Neural cell (in vitro differentiated cells): ENCODE data around the gene LCNL1. TPM values are rescaled to one million over a fixed set of nuclear protein-coding genes. Genes with fewer than 3 reads are reported as not detected.

Experiments
- H2AFZ ChIP-seq: fragments of 200-600, 300-800 bp; sonication (generic), shearing (Covaris generic); 2 replicates; pipeline ENCODE4 v1.6.0; 2014; ENCODE audit warnings: low read depth, mild to moderate bottlenecking, antibody characterized with exemption, low read length, moderate library complexity
- H3F3A ChIP-seq: fragments of 200-600 bp; shearing (Covaris generic); 2 replicates; pipeline ENCODE4 v1.6.1; 2016; ENCODE audit warnings: mild to moderate bottlenecking, moderate library complexity, mixed read lengths, antibody characterized with exemption, low read length; ENCODE audit not compliant: insufficient read depth, poor library complexity, severe bottlenecking
- H3K27ac ChIP-seq: fragments of 200-600, 300-800 bp; sonication (generic), shearing (Covaris generic); 2 replicates; pipeline ENCODE4 v1.5.1; 2014; ENCODE audit warnings: mild to moderate bottlenecking, low read length, moderate library complexity
- H3K27me3 ChIP-seq: fragments of 300-800, 200-600 bp; sonication (generic), shearing (Covaris generic); 2 replicates; pipeline ENCODE4 v1.6.0; 2014; ENCODE audit warnings: mild to moderate bottlenecking, low read depth, low read length, moderate library complexity; ENCODE audit not compliant: insufficient read depth
- H3K36me3 ChIP-seq: fragments of 300-800, 200-600 bp; sonication (generic), shearing (Covaris generic); 2 replicates; pipeline ENCODE4 v1.5.1; 2014; ENCODE audit warnings: mild to moderate bottlenecking, antibody characterized with exemption, low read length, moderate library complexity; ENCODE audit not compliant: insufficient read depth
- H3K4me2 ChIP-seq: fragments of 300-800, 200-600 bp; sonication (generic), shearing (Covaris generic); 2 replicates; pipeline ENCODE4 v1.6.0; 2014; ENCODE audit warnings: mild to moderate bottlenecking, low read length
- H3K4me3 ChIP-seq: fragments of 300-800, 200-600 bp; sonication (generic), shearing (Covaris generic); 2 replicates; pipeline ENCODE4 v1.5.1; 2014; ENCODE audit warnings: mild to moderate bottlenecking, low read length, moderate library complexity
- H3K79me2 ChIP-seq: fragments of 200-600 bp; shearing (Covaris generic); replicated peaks from 2 replicates; pipeline ENCODE4 v1.6.0; 2014; ENCODE audit warnings: mild to moderate bottlenecking, low read length, moderate library complexity; ENCODE audit not compliant: insufficient read depth
- H3K9ac ChIP-seq: fragments of 300-800, 200-600 bp; sonication (generic), shearing (Covaris generic); 2 replicates; pipeline ENCODE4 v1.6.1; 2016; ENCODE audit warnings: mild to moderate bottlenecking, low read length, mixed read lengths
- H3K9me2 ChIP-seq: fragments of 200-600 bp; shearing (Covaris generic); 2 replicates; pipeline ENCODE4 v1.6.1; 2016; ENCODE audit warnings: mild to moderate bottlenecking, low read length, mixed read lengths; ENCODE audit not compliant: insufficient read depth
- H3K9me3 ChIP-seq: fragments of 200-600, 300-800 bp; sonication (generic), shearing (Covaris generic); 2 replicates; pipeline ENCODE4 v1.6.1; 2016; ENCODE audit warnings: mild to moderate bottlenecking, mixed run types, low read length, moderate library complexity, mixed read lengths
- H4K20me1 ChIP-seq: fragments of 200-600 bp; shearing (Covaris generic); 2 replicates; pipeline ENCODE4 v1.6.1; 2016; ENCODE audit warnings: mild to moderate bottlenecking, mixed run types; ENCODE audit not compliant: insufficient read depth
- EP300 ChIP-seq: fragments of 450-650 bp; conservative IDR thresholded peaks from 2 replicates; pipeline ENCODE4 v1.6.1; 2014; ENCODE audit warnings: antibody characterized with exemption, mild to moderate bottlenecking, moderate library complexity; ENCODE audit not compliant: poor library complexity, severe bottlenecking
- EZH2 ChIP-seq: fragments of 200-600, 300-800 bp; shearing (Covaris generic), sonication (generic); IDR thresholded peaks from 2 replicates; pipeline ENCODE4 v1.6.1; 2014; ENCODE audit warnings: antibody characterized with exemption, low read length, borderline replicate concordance, mild to moderate bottlenecking; ENCODE audit not compliant: insufficient read depth, poor library complexity, severe bottlenecking
- MXI1 ChIP-seq: fragments of 450-650 bp; conservative IDR thresholded peaks from 2 replicates; pipeline ENCODE4 v1.6.1; 2014; ENCODE audit warnings: antibody characterized with exemption, mild to moderate bottlenecking; ENCODE audit not compliant: poor library complexity, severe bottlenecking
- POLR2AphosphoS5 ChIP-seq: IDR thresholded peaks from 2 replicates; pipeline ENCODE4 v1.6.1; 2012
- RAD21 ChIP-seq: fragments of 450-650 bp; conservative IDR thresholded peaks from 2 replicates; pipeline ENCODE4 v1.6.1; 2014; ENCODE audit warnings: antibody characterized with exemption, mild to moderate bottlenecking, moderate library complexity
- TAF1 ChIP-seq: IDR thresholded peaks from 2 replicates; pipeline ENCODE4 v1.6.1; 2012; ENCODE audit warnings: low read depth
- polyA plus RNA-seq: library from polyadenylated mRNA; depleted of rRNA; stranded (reverse); fragments of >200 nt; gene quantifications from 2 replicates; pipeline ENCODE4 v1.2.3, GENCODE V29; 2014
- TF ChIP-seq, protein P1 (sequence below): fragments of 450-650 bp; IDR thresholded peaks from 2 replicates; pipeline ENCODE4 v1.5.1; 2014; ENCODE audit warnings: antibody characterized with exemption, mild to moderate bottlenecking, moderate library complexity; ENCODE audit not compliant: poor library complexity, severe bottlenecking
- TF ChIP-seq, protein P2 (sequence below): IDR thresholded peaks from 2 replicates; pipeline ENCODE4 v1.6.1; 2012; ENCODE audit warnings: borderline replicate concordance

The LCNL1 gene
- polyA plus RNA-seq, 1 donor from 2014 or later = not detected

DNA sequence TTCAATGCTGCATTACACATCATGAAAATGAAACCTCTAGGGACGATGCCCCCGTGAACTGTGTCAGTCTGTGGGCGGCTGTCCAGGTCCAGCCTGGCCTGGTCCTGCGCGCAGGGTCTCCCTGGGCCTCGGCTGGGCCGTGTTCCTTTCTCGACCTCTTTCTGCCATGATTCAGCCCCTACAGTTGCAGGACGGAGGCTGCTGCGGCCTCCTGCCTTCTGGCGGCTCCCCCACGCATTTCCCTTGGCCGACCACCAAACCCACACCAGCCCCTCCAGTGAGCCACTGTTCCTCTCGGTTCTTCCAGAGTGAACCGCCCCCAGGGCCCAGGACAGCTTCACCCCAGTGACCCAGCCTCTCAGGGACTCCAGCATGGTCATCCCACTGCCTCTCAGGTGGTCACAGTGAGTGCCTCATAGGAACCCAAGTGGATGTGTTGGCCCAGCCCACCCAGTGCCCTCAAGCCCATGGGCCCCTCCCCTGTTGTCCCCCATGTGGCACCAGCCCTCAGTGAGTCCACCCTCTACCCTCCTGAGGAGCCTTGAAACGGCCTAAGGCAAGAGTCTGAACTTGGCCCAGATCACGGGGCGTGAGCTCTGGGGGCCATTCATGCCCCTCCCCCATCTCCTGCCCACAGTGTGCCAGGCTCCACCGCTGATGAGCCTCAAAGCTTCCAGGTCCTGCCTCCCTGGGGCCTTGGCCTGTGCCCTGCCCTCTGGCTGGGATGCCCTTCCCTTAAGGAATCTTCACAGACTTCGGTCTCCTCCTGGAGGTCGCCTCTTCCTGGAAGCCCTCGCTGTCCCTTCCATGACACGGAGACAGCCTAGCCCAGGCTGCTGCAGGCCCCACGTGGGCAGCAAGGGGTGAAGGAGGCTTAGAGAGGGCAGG is 23.6 kb downstream of the LCNL1 start:
- no peaks in the 10 kb centered on the region for H3K9me3 ChIP-seq
- H3K79me2 ChIP-seq = no peaks in the 10 kb centered on the region
- H3K27ac ChIP-seq = no peak overlapping the region
- H3K36me3 ChIP-seq = no peaks in the 10 kb centered on the region
- H3K27me3 ChIP-seq = no peaks in the 10 kb centered on the region
- no peak overlapping the region for H2AFZ ChIP-seq
- H4K20me1 ChIP-seq = no peaks in the 10 kb centered on the region
- no peak overlapping the region for H3K4me2 ChIP-seq
- H3K9me2 ChIP-seq = no peaks in the 10 kb centered on the region
- TF ChIP-seq RAD21 (no peak), EP300 (no peak), MXI1 (no peak)
- TF ChIP-seq, protein P1, sequence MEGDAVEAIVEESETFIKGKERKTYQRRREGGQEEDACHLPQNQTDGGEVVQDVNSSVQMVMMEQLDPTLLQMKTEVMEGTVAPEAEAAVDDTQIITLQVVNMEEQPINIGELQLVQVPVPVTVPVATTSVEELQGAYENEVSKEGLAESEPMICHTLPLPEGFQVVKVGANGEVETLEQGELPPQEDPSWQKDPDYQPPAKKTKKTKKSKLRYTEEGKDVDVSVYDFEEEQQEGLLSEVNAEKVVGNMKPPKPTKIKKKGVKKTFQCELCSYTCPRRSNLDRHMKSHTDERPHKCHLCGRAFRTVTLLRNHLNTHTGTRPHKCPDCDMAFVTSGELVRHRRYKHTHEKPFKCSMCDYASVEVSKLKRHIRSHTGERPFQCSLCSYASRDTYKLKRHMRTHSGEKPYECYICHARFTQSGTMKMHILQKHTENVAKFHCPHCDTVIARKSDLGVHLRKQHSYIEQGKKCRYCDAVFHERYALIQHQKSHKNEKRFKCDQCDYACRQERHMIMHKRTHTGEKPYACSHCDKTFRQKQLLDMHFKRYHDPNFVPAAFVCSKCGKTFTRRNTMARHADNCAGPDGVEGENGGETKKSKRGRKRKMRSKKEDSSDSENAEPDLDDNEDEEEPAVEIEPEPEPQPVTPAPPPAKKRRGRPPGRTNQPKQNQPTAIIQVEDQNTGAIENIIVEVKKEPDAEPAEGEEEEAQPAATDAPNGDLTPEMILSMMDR = no peak
- H3K4me3 ChIP-seq = no peak overlapping the region
- no peaks in the 10 kb centered on the region for H3F3A ChIP-seq
- no peak overlapping the region for H3K9ac ChIP-seq

DNA sequence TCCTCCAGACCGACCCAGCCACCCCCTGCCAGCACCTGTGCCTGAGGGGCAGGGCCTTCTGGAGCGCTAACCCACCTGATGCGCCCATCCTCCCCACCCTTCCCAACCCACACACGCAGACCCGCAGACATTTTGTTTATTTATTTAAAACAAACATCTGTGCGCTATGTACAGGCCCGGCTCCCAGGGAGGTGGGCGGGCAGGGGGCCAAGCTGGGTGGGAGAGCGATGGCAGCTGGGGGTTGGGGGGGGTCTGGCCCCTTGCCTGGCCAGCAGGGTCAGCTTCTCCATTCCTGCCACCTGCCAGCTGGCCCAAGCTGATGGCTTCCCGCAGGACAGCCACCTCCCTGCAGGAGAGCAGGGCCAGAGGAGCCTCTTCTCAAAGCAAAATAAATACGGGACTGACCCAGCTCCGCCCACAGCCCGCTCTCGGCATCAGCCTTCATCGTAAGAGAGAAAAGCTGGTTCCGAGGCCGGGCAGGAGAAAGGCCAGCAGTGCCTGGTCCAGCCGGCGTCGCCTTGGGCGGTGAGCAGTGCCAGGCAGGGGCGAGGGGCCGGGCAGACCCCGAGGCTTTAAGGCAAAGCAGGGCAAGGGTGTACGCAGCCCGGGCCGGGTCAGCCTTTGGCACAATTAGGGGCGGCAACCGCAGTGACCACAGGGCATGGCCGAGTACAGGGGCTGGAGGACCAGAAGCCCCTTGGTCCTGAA is 24.5 kb downstream of the LCNL1 start:
- H3F3A ChIP-seq = no peaks in the 10 kb centered on the region
- no peaks in the 10 kb centered on the region for H4K20me1 ChIP-seq
- H3K9me3 ChIP-seq = no peaks in the 10 kb centered on the region
- no peaks in the 10 kb centered on the region for H3K36me3 ChIP-seq
- H3K4me2 ChIP-seq = no peak overlapping the region
- H3K4me3 ChIP-seq = no peak overlapping the region
- H3K27me3 ChIP-seq = no peaks in the 10 kb centered on the region
- H3K9ac ChIP-seq = no peak overlapping the region
- no peak overlapping the region for H2AFZ ChIP-seq
- H3K79me2 ChIP-seq = no peaks in the 10 kb centered on the region
- H3K9me2 ChIP-seq = no peaks in the 10 kb centered on the region
- TF ChIP-seq POLR2AphosphoS5 = no peak
- no peak overlapping the region for H3K27ac ChIP-seq

DNA sequence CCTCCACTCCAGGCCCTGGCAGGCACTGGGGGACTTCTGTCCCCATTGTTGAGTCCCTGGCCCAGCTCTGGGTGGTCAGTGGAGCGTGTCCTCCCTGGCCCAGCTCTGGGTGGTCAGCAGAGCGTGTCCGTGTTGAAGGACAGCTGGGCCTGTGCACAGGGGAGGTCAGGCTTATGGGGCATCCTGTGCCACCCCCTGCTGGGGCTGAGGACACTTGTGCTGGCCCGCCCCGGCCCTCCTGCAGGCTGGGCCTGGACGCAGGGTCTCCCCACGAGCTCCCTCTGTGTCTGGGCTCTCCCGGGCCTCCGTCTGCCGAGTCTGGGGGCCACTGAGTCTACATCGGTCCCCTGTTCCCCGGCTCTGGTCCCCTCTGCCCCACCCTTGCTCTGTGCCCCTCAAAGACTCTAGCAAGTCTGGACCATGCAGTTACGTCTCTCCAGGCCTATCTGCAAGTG is 25.1 kb downstream of the LCNL1 start:
- no peak overlapping the region for H3K9ac ChIP-seq
- H3F3A ChIP-seq = no peaks in the 10 kb centered on the region
- no peak overlapping the region for H3K4me3 ChIP-seq
- H3K79me2 ChIP-seq = no peaks in the 10 kb centered on the region
- H2AFZ ChIP-seq = no peak overlapping the region
- TF ChIP-seq RAD21 = no peak
- no peak for TF ChIP-seq EZH2
- TF ChIP-seq, protein P2, sequence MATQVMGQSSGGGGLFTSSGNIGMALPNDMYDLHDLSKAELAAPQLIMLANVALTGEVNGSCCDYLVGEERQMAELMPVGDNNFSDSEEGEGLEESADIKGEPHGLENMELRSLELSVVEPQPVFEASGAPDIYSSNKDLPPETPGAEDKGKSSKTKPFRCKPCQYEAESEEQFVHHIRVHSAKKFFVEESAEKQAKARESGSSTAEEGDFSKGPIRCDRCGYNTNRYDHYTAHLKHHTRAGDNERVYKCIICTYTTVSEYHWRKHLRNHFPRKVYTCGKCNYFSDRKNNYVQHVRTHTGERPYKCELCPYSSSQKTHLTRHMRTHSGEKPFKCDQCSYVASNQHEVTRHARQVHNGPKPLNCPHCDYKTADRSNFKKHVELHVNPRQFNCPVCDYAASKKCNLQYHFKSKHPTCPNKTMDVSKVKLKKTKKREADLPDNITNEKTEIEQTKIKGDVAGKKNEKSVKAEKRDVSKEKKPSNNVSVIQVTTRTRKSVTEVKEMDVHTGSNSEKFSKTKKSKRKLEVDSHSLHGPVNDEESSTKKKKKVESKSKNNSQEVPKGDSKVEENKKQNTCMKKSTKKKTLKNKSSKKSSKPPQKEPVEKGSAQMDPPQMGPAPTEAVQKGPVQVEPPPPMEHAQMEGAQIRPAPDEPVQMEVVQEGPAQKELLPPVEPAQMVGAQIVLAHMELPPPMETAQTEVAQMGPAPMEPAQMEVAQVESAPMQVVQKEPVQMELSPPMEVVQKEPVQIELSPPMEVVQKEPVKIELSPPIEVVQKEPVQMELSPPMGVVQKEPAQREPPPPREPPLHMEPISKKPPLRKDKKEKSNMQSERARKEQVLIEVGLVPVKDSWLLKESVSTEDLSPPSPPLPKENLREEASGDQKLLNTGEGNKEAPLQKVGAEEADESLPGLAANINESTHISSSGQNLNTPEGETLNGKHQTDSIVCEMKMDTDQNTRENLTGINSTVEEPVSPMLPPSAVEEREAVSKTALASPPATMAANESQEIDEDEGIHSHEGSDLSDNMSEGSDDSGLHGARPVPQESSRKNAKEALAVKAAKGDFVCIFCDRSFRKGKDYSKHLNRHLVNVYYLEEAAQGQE = no peak
- no peak for TF ChIP-seq TAF1
- H3K9me3 ChIP-seq = no peaks in the 10 kb centered on the region
- H3K4me2 ChIP-seq = no peak overlapping the region
- no peaks in the 10 kb centered on the region for H3K27me3 ChIP-seq
- no peaks in the 10 kb centered on the region for H4K20me1 ChIP-seq
- H3K36me3 ChIP-seq = no peaks in the 10 kb centered on the region
- no peak overlapping the region for H3K27ac ChIP-seq
- H3K9me2 ChIP-seq = no peaks in the 10 kb centered on the region
